AG04449 (cell line): Measurements from ENCODE around the gene BIN1.

Source experiments
- CTCF ChIA-PET: fragments of 350-600 bp; formaldehyde crosslinking; extraction: SDS; loops from one replicate; lab custom pipeline; 2021; ENCODE audit warnings: antibody characterized with exemption; lab: Yijun Ruan, JAX
- POLR2A ChIA-PET: fragments of 400-600, 350-600 bp; formaldehyde crosslinking; extraction: SDS; loops from one replicate; lab custom pipeline; 2020; ENCODE audit warnings: antibody characterized with exemption, inconsistent platforms; lab: Yijun Ruan, JAX
- DNase-seq: peaks from one replicate; pipeline ENCODE4 v3.0.0-alpha.2; 2010; ENCODE audit warnings: low read depth, low spot score
- H3K4me3 ChIP-seq: 2 replicates; pipeline ENCODE4 v1.5.1; 2011; ENCODE audit warnings: low read depth, mild to moderate bottlenecking, control low read depth, low read length
- TF ChIP-seq, protein P1 (sequence below): IDR thresholded peaks from one replicate; pipeline ENCODE4 v1.5.1; 2011; ENCODE audit warnings: mild to moderate bottlenecking, moderate library complexity, low read length, control low read depth, inconsistent platforms; ENCODE audit not compliant: insufficient read depth; ENCODE audit errors: missing control alignments

Gene BIN1

DNA sequence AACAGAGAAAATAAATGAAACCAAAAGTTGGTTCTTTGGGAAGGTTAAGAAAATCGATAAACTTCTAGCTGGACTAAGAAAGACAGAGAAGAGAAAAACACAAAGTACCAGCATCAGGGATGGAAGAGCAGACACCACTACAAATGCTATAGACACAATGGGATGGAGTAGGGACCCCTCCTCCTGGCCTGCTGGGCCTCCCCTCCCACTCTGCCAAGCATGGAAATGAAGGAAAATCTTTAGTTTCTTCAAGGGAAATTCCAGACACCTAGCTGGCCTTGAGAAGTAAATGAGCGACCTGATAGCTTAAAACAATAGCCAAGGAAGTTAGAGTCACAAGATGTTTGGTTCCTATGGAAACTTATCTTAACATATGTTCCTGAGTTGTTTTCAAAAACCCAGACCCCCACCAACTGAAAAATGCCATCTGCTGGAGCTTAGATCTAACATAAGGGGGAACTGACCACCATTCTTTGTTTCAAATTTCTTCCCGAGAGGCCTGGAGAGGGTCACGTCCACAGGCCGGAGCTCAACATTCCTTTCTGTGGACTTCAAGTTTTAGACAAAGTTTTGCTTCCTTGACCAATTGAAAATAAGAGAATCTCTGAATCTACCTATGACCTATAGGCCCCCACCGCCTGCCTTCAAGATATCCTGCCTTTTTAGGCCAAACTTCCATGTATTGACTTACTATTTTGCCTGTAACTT lies 101.9 kb downstream of the BIN1 start:
- ChIA-PET POLR2A (no interaction called here), CTCF (no interaction called here)

GRCh38 chr2:127003070-127003800 lies 103.7 kb downstream of the BIN1 start:
- H3K4me3 ChIP-seq = no peak overlapping the region
- CTCF ChIA-PET = no interaction called here
- TF ChIP-seq, protein P1, sequence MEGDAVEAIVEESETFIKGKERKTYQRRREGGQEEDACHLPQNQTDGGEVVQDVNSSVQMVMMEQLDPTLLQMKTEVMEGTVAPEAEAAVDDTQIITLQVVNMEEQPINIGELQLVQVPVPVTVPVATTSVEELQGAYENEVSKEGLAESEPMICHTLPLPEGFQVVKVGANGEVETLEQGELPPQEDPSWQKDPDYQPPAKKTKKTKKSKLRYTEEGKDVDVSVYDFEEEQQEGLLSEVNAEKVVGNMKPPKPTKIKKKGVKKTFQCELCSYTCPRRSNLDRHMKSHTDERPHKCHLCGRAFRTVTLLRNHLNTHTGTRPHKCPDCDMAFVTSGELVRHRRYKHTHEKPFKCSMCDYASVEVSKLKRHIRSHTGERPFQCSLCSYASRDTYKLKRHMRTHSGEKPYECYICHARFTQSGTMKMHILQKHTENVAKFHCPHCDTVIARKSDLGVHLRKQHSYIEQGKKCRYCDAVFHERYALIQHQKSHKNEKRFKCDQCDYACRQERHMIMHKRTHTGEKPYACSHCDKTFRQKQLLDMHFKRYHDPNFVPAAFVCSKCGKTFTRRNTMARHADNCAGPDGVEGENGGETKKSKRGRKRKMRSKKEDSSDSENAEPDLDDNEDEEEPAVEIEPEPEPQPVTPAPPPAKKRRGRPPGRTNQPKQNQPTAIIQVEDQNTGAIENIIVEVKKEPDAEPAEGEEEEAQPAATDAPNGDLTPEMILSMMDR = no peak

More for the DNA sequence above, 101.9 kb downstream of the BIN1 start:
- DNase-seq = no peak
- TF ChIP-seq, protein P1 = no peak
- H3K4me3 ChIP-seq = no peak overlapping the region

GRCh38 chr2:127001751-127002150 lies 105.2 kb downstream of the BIN1 start:
- TF ChIP-seq, protein P1 = no peak
- ChIA-PET CTCF (interaction anchor here (1.0 to 1.2 kb wide), 2 partner anchors 23 to 30 kb away, joined by 3 to 5 read pairs; no protein-coding TSS in a partner anchor), POLR2A (no interaction called here)
- H3K4me3 ChIP-seq = no peak overlapping the region
- no peak for DNase-seq

More at GRCh38 chr2:127003070-127003800, 103.7 kb downstream of the BIN1 start:
- DNase-seq = no peak
- POLR2A ChIA-PET = no interaction called here

DNA sequence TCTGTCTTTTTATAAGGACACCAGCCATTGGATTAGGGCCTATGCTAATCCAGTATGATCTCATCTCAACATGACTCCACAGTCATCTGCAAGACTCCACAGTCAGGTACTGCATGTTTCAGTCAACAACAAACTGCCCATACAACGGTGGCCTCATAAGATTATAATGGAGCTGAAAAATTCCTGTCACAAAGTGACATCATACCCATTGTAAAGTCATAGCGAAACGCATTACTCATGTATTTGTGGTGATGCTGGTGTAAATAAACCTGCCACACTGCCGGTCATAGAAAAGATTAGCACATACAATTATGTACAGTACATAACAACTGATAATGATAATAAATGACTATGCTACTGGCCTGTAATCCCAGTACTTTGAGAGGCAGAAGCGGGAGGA lies 106.0 kb downstream of the BIN1 start:
- ChIA-PET POLR2A (no interaction called here), CTCF (interaction anchor here (2.2 kb wide), 1 partner anchor 29 kb away, joined by 8 read pairs; no protein-coding TSS in a partner anchor)

DNA sequence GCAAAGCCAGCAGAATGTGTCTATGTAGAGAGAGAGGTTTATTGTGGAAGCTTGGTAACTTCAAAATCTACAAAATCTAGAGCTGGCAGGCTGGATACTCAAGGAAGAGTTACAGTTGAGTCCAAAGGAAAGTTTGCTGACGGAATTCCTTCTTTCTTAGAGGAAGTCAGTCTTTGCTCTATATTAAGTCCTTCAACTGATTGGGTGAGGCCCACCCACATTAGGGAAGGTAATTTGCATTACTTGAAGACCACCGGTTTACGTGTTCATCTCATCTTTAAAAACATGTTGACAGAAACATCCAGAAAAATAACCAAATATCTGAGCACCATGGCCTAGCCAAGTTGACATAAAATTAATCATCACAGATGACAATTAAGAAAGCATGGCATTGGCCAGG lies 106.8 kb downstream of the BIN1 start:
- POLR2A ChIA-PET = no interaction called here
- H3K4me3 ChIP-seq = no peak overlapping the region
- TF ChIP-seq, protein P1 = no peak
- no peak for DNase-seq
- CTCF ChIA-PET = interaction anchor here (0.6 to 2.2 kb wide), 2 partner anchors 28 to 172 kb away, joined by 3 to 8 read pairs; no protein-coding TSS in a partner anchor

More for the DNA sequence above, 106.0 kb downstream of the BIN1 start:
- no peak for DNase-seq
- TF ChIP-seq, protein P1 = no peak
- no peak overlapping the region for H3K4me3 ChIP-seq
